C4-2B (cell line): ENCODE data around the gene CXCR6.

Experiments used
- H3K27ac ChIP-seq: fragments of 450-650 bp; 2 replicates; pipeline ENCODE4 v1.5.1; 2017
- ZFX ChIP-seq: fragments of 450-650 bp; IDR thresholded peaks from 2 replicates; pipeline ENCODE4 v1.6.1; 2017
- TF ChIP-seq, protein P1 (sequence below): fragments of 450-650 bp; conservative IDR thresholded peaks from 2 replicates; pipeline ENCODE4 v1.5.1; 2017; ENCODE audit warnings: mild to moderate bottlenecking

Gene CXCR6

DNA sequence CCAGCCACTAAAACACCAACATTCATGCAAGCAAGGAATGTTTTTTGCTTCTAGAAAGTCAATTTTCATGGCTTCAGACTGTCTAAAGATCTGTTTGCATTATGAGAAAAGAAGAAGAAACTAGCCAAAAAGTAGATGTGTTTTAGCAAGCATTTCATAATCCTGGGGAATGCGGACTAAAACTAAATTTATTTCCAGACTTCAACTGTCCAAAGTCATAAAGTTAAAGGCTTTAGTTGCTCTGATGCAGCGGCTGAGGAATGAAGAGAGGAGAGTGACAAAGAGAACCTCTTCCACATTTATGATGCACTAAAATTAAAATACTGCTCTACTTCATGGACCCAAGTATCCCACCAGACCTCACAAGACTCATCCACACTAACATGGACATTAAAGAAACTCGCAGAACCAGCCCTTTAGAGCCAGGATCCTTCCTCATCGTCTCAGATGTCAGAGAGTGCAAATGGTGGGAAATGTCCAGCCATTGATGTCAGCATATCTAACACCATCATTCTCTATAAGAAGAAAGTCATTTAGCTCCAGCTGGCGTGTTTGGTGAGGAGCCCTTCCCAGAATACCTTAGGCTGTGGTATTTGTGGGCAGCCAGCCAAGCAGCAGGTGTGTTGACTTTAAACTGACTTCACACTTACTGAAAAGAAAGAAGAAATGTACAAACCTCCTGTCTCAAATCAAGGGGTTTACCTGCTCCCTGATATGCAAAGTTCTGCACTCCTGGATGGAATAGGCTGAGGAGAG lies 34.9 kb downstream of the CXCR6 start:
- TF ChIP-seq, protein P1, sequence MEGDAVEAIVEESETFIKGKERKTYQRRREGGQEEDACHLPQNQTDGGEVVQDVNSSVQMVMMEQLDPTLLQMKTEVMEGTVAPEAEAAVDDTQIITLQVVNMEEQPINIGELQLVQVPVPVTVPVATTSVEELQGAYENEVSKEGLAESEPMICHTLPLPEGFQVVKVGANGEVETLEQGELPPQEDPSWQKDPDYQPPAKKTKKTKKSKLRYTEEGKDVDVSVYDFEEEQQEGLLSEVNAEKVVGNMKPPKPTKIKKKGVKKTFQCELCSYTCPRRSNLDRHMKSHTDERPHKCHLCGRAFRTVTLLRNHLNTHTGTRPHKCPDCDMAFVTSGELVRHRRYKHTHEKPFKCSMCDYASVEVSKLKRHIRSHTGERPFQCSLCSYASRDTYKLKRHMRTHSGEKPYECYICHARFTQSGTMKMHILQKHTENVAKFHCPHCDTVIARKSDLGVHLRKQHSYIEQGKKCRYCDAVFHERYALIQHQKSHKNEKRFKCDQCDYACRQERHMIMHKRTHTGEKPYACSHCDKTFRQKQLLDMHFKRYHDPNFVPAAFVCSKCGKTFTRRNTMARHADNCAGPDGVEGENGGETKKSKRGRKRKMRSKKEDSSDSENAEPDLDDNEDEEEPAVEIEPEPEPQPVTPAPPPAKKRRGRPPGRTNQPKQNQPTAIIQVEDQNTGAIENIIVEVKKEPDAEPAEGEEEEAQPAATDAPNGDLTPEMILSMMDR: no peak
- TF ChIP-seq ZFX: no peak
- H3K27ac ChIP-seq: no peak overlapping the region

DNA sequence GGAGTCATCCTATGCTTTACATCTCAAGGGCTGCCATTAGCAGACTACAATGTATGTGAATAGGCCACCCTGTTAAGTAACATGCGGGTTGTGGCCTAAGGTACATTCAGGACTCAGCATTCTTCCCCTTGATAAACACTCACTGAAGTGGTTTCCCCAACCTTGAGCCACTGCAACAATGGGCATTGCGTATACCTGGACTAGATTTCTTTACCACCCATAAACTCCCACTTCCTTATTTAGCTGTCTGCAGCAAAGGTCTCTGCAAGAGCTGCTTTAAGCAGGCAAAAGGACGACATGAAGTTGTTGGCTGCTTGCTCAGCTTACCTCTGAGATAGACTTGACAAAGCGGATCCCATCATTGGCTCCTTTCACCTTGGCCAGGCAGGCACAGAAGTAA lies 36.1 kb downstream of the CXCR6 start:
- no peak for TF ChIP-seq ZFX
- TF ChIP-seq, protein P1: no peak
- no peak overlapping the region for H3K27ac ChIP-seq

DNA sequence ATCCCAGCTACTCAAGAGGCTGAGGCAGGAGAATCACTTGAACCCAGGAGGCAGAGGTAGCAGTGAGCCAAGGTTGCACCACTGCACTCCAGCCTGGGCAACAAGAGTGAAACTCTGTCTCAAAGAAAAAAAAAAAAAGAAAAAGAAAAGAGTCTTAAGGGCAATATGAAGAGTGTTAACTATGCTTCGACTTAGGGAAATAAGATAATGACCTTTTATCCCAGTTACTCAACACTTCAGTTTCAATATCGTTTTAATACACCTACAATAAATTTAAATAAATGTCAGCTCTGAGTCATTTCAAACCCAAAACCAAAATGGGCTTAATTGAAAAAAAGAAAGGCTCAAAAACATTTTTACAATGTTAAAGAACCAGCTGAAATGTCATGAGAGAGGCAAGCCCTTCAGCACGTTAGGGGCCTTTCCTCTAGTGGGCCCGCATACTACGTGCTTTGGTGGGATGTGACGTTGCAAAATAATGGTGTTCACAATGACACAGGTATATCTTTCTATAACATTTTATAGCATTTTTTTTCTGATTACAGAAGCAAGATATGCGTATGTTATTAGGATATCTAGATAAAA lies 37.1 kb downstream of the CXCR6 start:
- no peak overlapping the region for H3K27ac ChIP-seq
- no peak for TF ChIP-seq ZFX
- TF ChIP-seq, protein P1: no peak

DNA sequence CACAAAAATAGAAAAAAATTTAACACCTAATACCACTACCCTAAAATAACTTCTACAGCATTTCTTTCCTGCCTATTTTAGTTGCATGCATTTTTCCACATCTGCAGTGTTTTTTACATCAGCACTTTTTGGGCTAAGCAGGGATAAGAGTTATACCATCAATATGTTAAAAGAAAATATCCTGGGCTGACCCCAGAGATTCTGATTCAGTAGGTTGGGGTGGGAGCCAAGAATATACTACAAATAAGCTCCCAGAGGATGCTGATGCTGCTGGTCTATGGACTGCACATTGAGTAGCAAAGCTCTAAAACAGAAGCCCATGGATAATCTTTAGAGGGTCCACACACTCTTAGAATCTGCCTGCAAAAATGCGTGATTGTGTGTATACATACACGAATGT lies 37.6 kb downstream of the CXCR6 start:
- H3K27ac ChIP-seq: no peak overlapping the region
- TF ChIP-seq ZFX: no peak
- TF ChIP-seq, protein P1: no peak

DNA sequence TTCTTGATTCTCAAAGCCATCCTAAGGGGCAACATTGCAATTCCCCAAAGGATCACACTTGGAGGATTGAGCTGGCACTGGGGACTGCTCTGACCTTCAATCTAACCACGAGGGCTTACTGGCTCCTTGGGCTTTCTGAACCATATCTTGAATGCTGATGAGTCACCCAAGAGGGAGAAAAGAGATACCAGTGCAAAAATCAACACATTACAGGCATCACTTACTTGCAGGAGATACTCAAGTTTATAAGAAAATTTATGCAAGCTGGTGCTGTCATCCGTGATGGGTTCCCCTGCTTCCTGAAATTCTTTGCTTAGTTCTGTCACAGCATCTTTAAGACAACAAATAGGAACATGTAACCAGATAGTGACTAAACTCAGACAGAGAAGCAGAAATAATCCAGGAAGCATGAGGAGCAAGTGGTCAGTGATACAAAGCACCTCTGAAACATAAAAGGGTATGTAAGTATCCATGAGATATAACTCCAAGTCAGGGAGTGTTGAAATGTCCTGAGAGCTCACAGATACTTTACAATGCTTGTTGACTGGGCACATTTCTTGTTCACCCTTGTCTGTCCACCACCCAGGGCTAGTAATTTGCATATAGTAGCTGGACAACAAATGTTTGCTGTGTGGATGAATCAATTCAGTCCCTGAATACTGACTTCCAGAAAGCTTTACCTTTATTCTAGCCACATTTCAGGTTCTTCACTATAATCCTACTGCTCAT lies 38.2 kb downstream of the CXCR6 start:
- no peak for TF ChIP-seq ZFX
- TF ChIP-seq, protein P1: no peak
- H3K27ac ChIP-seq: no peak overlapping the region

DNA sequence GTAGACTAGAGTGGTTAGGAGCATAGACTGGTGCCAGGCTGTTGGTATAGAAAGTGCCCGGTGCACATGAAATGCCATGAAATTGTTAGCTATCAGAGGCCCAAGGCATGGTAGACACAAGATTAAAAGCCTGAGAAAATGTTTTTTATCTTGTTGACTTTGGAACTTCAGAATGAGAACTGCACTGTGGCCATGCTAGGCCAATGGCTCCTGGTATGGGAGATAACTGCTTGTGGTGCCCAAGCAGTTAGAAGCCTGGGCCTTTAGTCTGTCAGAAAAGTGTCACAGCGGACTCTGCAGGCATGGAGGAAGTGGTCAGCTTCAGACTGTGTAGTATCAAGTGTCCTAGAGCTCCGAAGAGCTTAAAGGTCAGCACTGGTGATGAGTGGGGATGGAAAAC lies 40.5 kb downstream of the CXCR6 start:
- peak overlapping the region; percentile 98 for H3K27ac ChIP-seq
- TF ChIP-seq, protein P1: no peak
- TF ChIP-seq ZFX: no peak
